Measurements from ENCODE around the gene SHROOM3.
A peak's percentile ranks its signal among the peaks of the same experiment; 100 is the strongest.

Gene SHROOM3

DNA sequence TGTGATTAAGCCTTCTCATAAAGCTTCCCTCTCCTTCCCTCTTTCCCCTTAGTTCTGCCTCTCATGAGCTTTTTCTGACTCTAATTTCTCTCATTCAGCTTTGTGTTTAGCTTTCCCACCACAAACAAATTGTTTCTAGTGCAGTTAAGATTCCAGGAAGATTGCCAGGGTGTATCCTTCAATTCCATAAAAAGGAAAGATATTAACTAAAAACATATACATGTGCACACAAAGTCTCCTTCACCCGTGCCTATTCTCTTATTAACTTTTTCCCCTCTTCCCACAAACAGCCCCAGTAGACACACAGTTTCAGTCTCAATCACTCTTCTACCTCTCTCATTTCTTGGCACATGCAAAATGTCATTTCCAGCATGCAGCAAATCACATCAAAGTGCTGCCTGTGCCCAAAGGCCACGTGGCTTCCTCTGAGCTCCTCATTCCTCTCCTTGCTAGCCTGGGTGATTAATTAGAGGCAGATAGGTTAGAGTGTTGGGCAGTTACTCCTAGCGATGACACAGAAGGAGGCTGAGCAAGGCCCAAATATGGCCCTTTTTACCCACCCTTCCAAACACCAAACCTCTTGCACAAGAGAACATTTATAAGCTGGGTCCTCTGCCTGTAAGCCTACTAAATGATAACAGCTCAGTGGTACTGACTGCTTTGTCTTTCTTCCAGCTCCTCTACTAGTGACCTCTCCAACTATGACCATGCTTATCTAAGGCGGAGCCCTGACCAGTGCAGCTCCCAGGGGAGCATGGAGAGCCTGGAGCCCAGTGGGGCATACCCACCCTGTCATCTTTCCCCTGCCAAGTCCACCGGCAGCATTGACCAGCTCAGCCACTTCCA is 303.3 kb downstream of the SHROOM3 start:
- ATAC-seq = peak; percentile 77
- no peak for TF ChIP-seq BACH2 (CRISPR knock-in tag; IDR thresholded peaks at IDR 0.05; ENCODE audit: borderline replicate concordance)
- TF ChIP-seq, protein P1, sequence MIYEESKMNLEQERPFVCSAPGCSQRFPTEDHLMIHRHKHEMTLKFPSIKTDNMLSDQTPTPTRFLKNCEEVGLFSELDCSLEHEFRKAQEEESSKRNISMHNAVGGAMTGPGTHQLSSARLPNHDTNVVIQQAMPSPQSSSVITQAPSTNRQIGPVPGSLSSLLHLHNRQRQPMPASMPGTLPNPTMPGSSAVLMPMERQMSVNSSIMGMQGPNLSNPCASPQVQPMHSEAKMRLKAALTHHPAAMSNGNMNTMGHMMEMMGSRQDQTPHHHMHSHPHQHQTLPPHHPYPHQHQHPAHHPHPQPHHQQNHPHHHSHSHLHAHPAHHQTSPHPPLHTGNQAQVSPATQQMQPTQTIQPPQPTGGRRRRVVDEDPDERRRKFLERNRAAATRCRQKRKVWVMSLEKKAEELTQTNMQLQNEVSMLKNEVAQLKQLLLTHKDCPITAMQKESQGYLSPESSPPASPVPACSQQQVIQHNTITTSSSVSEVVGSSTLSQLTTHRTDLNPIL (CRISPR knock-in tag; IDR thresholded peaks at IDR 0.05; ENCODE audit: low read depth) = no peak
- TF ChIP-seq, protein P2, sequence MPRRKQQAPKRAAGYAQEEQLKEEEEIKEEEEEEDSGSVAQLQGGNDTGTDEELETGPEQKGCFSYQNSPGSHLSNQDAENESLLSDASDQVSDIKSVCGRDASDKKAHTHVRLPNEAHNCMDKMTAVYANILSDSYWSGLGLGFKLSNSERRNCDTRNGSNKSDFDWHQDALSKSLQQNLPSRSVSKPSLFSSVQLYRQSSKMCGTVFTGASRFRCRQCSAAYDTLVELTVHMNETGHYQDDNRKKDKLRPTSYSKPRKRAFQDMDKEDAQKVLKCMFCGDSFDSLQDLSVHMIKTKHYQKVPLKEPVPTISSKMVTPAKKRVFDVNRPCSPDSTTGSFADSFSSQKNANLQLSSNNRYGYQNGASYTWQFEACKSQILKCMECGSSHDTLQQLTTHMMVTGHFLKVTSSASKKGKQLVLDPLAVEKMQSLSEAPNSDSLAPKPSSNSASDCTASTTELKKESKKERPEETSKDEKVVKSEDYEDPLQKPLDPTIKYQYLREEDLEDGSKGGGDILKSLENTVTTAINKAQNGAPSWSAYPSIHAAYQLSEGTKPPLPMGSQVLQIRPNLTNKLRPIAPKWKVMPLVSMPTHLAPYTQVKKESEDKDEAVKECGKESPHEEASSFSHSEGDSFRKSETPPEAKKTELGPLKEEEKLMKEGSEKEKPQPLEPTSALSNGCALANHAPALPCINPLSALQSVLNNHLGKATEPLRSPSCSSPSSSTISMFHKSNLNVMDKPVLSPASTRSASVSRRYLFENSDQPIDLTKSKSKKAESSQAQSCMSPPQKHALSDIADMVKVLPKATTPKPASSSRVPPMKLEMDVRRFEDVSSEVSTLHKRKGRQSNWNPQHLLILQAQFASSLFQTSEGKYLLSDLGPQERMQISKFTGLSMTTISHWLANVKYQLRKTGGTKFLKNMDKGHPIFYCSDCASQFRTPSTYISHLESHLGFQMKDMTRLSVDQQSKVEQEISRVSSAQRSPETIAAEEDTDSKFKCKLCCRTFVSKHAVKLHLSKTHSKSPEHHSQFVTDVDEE (CRISPR knock-in tag; IDR thresholded peaks at IDR 0.05) = no peak
- no peak for TF ChIP-seq ZNF8 (CRISPR knock-in tag; IDR thresholded peaks at IDR 0.05)
- TF ChIP-seq ZNF70 (CRISPR knock-in tag; IDR thresholded peaks at IDR 0.05) = no peak
- no peak for TF ChIP-seq TCF4 (CRISPR knock-in tag; IDR thresholded peaks at IDR 0.05; ENCODE audit: borderline replicate concordance)
- no peak for TF ChIP-seq ARNTL (CRISPR knock-in tag; IDR thresholded peaks at IDR 0.05; ENCODE audit: borderline replicate concordance, low read depth)
- no peak for TF ChIP-seq CSDC2 (CRISPR knock-in tag; IDR thresholded peaks at IDR 0.05)
- TF ChIP-seq SNAI2 (CRISPR knock-in tag; IDR thresholded peaks at IDR 0.05) = no peak
- no peak for TF ChIP-seq PPARA (CRISPR knock-in tag; IDR thresholded peaks at IDR 0.05; ENCODE audit: borderline replicate concordance)

DNA sequence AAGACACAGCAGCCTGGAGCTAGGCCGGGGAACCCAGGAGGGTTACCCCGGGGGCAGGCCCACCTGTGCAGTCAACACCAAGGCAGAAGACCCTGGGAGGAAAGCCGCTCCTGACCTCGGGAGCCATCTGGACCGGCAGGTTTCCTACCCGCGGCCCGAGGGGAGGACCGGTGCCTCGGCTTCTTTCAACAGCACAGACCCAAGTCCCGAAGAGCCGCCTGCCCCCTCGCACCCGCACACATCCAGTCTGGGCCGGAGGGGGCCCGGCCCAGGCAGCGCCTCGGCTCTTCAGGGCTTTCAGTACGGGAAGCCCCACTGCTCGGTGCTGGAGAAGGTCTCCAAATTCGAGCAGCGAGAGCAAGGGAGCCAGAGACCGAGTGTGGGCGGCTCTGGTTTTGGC is 305.2 kb downstream of the SHROOM3 start:
- TF ChIP-seq, protein P3, sequence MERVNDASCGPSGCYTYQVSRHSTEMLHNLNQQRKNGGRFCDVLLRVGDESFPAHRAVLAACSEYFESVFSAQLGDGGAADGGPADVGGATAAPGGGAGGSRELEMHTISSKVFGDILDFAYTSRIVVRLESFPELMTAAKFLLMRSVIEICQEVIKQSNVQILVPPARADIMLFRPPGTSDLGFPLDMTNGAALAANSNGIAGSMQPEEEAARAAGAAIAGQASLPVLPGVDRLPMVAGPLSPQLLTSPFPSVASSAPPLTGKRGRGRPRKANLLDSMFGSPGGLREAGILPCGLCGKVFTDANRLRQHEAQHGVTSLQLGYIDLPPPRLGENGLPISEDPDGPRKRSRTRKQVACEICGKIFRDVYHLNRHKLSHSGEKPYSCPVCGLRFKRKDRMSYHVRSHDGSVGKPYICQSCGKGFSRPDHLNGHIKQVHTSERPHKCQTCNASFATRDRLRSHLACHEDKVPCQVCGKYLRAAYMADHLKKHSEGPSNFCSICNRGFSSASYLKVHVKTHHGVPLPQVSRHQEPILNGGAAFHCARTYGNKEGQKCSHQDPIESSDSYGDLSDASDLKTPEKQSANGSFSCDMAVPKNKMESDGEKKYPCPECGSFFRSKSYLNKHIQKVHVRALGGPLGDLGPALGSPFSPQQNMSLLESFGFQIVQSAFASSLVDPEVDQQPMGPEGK (CRISPR knock-in tag; IDR thresholded peaks at IDR 0.05; ENCODE audit: borderline replicate concordance) = no peak
- TF ChIP-seq CSDC2 (CRISPR knock-in tag; IDR thresholded peaks at IDR 0.05) (no peak), TOX (CRISPR knock-in tag; IDR thresholded peaks at IDR 0.05; ENCODE audit: borderline replicate concordance) (no peak), ZFP3 (CRISPR knock-in tag; IDR thresholded peaks at IDR 0.05) (no peak), PPARA (CRISPR knock-in tag; IDR thresholded peaks at IDR 0.05; ENCODE audit: borderline replicate concordance) (no peak), TCF4 (CRISPR knock-in tag; IDR thresholded peaks at IDR 0.05; ENCODE audit: borderline replicate concordance) (no peak), ZNF8 (CRISPR knock-in tag; IDR thresholded peaks at IDR 0.05) (no peak), ZNF70 (CRISPR knock-in tag; IDR thresholded peaks at IDR 0.05) (no peak), GLIS3 (CRISPR knock-in tag; IDR thresholded peaks at IDR 0.05) (no peak), ZC3H10 (CRISPR knock-in tag; IDR thresholded peaks at IDR 0.05) (no peak), ESRRG (CRISPR knock-in tag; IDR thresholded peaks at IDR 0.05) (no peak), OSR1 (CRISPR knock-in tag; IDR thresholded peaks at IDR 0.05) (no peak), ZFP30 (CRISPR knock-in tag; IDR thresholded peaks at IDR 0.05) (no peak), ZNF565 (CRISPR knock-in tag; conservative IDR thresholded peaks at IDR 0.05; ENCODE audit: low read depth) (no peak), RARB (CRISPR knock-in tag; IDR thresholded peaks at IDR 0.05) (no peak), POU6F1 (CRISPR knock-in tag; IDR thresholded peaks at IDR 0.05; ENCODE audit: borderline replicate concordance, low read depth) (no peak), SNAI2 (CRISPR knock-in tag; IDR thresholded peaks at IDR 0.05) (no peak), BACH2 (CRISPR knock-in tag; IDR thresholded peaks at IDR 0.05; ENCODE audit: borderline replicate concordance) (no peak)
- TF ChIP-seq, protein P2 (CRISPR knock-in tag; IDR thresholded peaks at IDR 0.05) = no peak
- ATAC-seq = no peak
